ENCODE data around the gene FGB.

The FGB gene

DNA sequence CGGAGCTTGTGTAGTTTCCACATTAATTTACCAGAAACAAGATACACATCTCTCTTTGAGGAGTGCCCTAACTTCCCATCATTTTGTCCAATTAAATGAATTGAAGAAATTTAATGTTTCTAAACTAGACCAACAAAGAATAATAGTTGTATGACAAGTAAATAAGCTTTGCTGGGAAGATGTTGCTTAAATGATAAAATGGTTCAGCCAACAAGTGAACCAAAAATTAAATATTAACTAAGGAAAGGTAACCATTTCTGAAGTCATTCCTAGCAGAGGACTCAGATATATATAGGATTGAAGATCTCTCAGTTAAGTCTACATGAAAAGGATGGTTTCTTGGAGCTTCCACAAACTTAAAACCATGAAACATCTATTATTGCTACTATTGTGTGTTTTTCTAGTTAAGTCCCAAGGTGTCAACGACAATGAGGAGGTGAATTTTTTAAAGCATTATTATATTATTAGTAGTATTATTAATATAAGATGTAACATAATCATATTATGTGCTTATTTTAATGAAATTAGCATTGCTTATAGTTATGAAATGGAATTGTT is at the start of gene FGB:
FGB (plus strand) TSS at position 315 of the 558 bp plus-strand sequence; CDS start at position 323, 8 bp downstream.
- DNase-seq (ENCODE audit: low spot score), result no peak

DNA sequence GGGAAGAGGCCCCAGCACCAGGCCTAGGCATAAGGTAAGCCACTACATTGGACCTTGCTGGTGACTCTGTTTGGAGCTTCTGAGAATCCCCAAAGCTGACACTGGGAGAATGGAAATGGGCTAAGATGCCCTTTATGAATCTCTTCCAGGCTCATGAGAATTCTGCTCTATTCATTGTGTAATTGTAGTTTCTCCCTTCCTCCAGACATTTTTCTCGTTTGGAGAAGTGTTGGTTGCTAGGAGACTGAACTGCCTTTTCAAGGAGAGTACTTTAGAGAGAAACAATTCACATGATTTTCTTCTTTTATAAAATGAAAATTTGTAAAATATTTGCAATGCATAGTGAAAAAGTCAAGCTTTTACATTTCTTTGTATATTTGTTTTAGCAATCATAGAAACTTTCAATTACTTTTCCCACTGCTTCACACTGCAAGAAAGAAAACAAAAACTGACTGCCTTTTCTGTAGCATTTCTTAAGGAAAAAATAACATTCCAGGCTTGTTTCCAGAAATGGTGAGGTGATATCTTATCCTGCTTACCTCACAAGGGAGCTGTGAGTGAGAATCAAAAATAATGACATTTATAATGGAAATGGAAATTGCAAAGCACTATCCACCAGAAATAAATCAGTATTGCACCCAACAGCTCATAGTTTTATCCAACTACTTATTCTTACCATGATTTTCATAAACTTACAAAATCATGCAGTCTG is 46.3 kb upstream of the FGB start:
- no peak for DNase-seq (ENCODE audit: low spot score)

DNA sequence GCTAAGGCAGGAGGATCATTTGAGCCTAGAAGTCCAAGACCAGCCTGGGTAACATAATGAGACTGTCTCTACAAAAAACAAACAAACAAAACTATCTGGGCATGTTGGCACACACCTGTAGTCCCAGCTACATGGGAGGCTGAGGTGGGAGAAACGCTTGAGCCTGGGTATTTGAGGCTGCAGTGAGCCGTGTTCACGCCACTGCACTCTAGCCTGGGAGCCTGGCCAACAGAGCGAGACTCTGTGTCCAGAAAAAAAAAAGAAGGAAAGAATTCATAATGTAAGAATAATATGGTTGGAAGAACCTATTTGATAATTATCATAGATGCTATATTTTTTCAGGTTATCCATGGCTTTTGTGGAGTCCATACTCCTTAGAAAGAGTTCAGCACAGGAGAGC is 45.2 kb upstream of the FGB start:
- DNase-seq (ENCODE audit: low spot score), result no peak

DNA sequence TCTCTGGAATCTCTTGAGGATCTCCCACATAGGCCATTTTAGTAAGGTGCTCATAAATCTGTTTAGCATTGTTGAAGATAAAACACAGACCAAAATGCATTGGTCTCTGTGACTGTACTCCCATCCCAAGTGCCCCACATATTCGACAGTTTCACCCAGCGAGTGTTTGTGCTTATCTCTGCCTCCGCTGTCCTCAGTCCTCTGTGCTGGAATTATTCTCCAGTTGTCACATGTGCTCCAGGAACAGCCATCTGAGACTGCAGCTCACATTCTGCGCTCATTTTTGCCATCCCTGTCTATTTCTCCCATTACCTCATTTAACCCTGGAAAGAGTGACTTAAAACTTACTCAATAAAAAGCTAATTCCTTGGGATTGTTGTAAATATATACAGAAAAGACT is 43.6 kb upstream of the FGB start:
- no peak for DNase-seq (ENCODE audit: low spot score)

DNA sequence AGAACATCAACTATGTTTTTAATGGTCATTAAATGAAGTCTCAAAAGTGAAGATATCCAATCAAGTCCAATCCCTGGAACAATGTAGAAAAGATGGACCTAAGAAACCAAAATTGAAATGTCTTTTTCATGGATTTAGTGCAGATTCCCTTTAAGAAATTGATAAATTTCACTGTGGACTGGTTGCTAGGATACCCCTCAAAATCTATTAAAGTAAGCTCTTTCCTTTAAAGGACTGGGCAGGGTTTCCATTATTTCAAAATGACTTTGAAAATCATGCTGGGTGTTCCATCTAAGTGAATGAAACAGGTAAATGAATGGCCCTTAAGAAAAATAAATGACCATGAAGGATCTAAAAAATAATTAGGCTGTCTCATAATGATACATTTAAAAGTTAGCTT is 41.2 kb upstream of the FGB start:
- no peak for DNase-seq (ENCODE audit: low spot score)

DNA sequence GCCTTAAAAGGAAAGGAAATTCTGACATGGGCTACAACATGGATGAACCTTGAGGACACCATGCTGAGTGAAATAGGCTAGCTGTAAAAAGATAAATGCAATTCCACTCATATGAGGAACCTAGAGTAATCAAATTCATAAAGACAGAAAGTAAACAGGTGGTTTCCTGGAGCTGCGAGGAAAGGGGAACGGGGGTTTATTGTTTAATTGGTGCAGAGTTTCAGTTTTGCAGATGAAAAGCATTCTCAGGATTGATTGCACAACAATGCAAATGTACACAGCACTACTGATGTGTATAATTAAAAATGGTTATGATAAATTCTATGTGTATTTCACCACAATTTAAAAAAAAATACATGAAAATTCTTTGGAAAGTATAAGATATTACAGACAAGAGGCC is 36.7 kb upstream of the FGB start:
- no peak for DNase-seq (ENCODE audit: low spot score)

DNA sequence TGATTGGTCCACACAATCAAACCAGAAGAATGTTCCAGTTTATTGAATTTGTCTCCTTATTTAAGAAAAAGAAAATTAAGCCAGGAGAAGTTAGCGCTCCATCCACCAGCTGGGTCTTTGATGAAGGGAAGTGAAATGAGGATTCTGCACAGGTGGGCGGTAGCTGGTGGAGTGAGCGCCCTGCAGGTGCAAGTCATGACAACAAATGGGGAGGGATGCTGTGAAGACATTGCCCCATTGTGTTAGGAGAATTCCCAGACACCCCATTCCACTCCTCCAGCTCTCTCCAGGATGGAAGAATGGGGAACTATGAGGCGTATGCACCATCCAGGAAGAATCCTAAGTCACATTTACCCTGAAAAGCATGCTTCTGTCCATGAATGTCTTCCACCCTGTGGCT is 35.5 kb upstream of the FGB start:
- DNase-seq (ENCODE audit: low spot score), result no peak

DNA sequence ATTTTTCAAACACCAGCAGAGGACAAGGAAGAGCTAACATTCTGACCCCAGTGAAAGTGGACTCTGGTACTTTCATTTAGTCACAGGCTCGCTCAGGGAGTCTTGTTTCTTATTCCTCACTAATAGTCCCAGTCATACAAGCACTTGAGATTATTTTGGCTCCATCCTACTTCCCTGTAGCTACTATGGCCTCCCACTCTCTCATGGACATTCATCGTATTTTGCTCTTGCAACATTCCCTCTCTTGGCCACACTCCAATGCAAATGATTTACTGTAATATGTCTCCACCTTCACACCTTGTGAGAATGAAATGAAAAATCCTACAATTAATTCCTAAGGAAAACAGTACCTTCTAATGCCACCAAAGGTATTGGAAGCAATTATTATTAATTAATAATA is 33.9 kb upstream of the FGB start:
- no peak for DNase-seq (ENCODE audit: low spot score)

DNA sequence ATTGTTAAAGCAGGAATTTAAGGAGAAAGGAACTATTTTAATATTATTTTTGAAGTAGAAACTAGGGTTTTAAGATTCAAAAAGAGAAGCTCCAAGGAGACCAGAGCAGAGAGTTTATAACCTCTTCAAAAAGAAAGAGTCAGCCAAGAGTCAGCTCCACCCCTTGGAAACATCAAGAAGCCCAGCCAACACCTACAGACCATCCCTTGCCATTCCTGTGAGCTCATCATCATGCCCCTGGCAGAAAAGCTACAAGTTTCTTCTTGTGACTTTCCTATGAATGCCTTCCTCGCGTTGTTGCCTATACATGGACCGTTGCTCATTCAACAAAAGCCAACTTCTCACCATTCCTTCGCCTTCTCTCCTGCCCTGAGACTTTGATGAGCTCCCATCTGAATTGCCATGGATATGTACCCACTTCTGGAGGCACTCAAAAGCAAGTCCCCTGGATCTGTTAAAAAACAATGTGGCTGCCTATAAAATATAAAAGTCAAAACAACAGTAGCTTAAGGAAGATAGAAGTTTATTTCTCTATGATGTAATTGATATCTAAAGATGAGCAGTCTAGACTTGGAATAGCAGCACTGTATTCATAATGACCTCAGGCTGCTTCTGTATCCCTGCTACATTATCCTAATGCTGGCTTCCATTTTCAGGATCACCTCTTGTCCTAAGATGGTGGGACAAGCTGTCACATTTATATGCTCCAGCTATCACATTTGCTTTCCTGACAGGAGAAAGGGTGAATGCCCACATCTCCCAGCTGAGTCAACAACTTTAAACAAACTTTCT is 32.9 kb upstream of the FGB start:
- no peak for DNase-seq (ENCODE audit: low spot score)

DNA sequence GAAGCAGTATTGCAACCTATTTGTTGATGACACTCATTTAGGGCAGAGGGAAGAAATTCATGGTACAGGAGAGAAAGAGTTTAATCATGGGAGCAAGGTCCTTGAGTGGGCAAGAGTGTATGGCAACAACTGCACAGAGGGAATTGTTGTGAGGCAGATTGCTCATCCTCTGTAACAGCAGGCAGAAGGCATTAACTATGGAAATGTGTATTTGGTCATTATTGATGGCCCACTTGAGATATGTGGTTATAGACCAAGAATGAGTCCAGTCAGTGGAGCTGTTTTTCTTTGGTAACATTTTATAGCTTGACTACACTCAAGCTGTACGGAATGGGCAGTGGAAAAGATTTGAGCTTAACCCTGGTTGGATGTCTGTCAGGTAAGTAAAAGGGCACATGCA is 28.5 kb upstream of the FGB start:
- no peak for DNase-seq (ENCODE audit: low spot score)

DNA sequence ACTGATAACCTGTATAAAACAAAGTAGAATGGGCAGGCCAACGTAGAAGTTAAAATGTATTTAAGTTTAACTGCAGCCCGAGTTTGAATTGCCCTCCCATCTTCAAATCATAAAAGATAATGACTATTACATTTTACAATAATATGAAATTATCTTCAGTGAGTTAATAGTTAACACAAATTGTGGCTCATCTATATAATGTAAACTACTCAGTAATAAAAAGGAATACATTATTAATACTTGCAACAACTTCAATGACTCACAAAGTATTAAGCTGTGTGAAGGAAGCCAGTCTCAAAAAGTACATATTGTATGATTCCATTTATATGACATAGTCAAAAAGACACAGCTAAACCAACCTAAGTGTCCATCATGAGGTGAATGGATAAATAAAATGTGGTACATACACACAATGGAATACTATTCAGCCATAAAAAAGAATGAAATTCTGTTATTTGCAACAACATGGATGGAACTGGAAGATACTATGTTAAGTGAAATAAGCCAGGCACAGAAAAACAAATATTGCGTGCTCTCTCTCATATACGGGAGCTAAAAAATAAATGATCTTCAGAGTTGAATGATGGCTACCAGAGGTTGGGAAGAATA is 20.4 kb upstream of the FGB start:
- DNase-seq (ENCODE audit: low spot score), result no peak

DNA sequence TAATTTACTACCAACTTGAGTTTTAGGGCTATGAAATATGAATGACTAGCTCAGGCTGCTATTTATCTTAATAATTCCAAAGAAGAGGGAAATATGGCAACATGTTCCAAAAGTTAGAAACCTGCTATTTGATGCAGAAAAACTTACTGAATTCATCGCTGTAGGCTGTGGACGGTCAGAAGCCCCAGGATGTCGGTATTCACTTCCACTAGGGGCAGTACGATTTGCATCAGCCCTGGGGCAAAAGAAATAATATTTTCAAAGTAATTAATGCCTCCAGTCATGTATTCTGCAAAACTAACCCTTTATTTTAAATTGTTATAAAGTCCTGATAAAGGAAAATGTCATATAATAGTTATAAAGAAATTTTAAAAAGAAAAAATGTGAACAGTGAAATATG is 17.1 kb upstream of the FGB start:
- no peak for DNase-seq (ENCODE audit: low spot score)

DNA sequence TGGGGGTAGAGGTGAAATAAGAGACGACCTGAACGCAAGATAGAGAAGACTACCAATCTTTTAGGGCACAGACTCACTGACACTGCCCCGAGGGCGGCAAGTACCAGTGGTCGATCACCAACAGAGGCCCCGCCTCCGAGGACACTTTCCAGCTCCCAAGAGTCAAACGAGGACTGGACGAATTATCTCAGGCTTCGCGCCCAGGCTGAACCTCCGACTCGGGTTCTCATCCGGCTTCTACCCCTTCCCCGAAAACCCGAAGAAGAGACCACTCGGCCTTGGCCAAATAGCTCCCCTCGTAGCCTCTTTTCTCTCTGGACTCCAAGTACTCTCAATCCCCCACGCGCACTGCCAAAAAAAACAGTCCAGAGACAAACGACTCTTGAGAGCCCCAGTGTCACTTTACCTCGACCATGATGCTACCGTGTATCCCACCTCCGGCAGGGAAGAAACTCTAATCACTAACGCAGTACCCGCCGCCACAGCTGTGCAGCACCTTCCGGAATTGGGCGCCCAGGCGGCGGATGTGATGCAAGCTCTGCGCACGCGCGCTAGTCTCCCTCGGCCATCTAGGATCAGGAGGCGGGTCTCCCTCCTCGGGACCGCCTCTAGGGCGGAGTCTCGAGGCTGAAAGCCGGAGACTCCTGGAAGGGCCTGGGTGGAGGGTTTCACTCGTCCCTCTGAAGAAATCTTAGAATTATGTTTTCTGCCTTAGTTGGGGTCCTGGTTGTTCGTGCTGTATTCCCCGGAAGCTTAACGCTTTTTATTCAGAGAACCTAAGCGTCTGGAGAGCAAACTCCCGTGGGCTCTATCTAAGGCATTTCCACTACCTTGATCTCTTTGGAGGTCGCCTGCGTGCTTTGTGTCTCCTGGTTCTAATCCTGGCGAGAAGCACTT is 12.7 kb upstream of the FGB start, which contains the start of gene PLRG1:
PLRG1 (minus strand) TSS at position 507 of the 897 bp plus-strand sequence; CDS start at position 415, 92 bp downstream.
- peak; percentile 96 for DNase-seq (ENCODE audit: low spot score)

DNA sequence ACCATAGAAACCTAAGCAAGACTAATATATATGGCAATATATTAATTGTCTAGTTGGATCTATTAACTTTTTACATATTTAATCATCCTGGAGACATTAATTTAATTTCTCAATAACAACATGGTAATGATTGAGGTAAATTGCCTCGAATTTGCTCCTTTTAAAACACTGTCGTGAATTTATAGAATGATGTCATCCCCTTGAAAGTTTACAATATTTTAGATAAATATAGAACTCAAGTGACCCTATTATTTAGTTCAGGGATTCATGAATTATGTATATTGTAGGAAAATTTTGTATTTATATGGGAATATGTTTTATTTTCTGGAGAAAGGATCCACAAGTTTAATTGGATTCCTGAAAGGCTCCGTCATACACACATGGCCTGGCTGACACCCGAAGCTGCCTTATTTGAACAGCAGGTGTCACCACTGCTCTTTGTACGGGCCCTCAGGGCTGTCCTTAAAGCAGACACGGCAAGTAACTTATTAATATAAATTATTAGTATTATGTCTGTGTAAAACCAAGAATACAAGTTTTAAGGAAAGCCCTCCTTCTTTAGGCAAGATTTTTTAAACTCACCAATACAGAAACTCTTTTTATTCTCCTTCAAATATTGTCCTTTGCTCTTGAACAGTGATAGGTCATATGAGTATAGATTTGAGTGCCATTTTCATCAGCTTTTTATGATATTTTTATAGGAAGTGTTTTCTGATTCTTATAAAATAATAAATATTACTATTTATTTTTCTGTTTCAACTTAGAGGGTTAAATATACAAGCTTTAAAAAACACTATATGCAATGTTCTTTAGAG is 10.7 kb upstream of the FGB start:
- peak; percentile 71 for DNase-seq (ENCODE audit: low spot score)

DNA sequence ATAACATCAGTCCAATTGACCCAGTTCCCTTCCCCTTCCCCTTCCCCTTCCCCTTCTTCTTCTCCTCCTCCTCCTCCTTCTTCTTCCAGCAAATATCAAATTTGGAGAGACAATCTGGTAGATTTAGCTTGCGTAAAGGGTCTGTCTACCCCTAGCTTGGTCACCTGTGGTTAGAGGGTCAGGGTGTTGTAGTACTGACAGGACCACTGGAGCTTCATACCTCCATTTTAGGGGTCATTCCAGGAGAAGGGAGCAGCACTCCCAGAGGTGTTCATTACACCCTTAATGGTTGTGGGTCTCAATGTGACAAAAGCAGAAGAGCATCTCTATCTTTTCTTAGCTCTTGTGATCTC is 3.7 kb upstream of the FGB start:
- no peak for DNase-seq (ENCODE audit: low spot score)

DNA sequence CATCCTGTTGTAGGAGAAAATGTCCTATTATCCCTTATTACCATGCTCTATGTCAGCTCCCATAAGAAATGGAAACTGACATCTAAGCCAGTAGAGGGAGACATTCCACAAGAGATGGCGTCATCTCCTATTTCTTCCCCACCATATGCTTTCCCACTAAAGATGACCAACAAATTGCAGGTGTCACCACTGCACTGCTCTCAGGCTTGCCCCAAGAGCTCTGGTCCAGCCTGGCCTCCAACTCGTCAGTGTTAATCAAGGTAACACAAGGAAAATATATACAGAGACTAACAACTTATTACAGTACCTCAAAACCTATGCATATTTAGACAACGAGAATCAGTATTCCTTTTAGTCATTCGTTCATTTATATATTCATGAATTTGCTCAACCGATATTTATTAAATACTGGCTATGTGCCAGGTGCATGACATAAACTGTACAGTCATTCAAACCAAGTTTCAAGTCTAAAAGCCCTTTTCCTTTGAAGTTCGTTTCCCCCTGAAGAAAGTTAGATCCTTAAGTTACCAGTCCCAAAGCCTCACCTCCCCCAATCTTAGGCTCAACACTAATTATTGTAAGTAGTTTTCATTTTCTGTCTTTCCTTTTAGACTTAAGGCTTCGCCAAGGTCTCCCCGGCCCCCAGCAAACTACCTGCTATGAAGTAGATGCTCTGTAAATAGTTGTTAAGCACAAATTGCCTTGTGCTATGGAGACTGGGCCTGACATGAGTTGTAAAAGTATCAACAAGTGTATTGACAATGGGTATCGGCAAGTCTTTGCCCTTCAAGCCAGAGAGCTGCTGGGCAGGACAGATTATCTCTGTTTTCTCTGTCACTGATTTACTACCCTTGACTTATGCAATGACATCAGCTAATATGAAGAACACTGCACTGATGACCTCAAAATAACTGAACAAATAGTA is 3.1 kb upstream of the FGB start:
- peak; percentile 17 for DNase-seq (ENCODE audit: low spot score)

DNA sequence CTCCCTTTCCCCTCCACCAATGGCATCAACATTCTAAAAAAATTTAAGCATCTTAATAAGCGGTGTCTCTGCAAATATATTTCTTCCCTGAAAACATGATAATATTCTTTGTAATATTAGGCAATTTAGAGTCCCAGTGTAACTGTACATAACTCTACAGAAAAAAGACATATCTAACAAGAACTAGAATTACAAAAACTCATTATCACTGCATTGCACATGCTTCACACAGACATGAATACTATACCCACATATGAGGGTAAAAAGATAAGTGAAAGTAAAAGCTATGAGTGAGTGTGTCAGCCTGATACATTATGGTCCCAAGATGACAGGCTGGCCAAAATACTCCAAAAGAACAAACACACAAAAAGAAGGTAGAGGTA is 2.4 kb upstream of the FGB start:
- no peak for DNase-seq (ENCODE audit: low spot score)

DNA sequence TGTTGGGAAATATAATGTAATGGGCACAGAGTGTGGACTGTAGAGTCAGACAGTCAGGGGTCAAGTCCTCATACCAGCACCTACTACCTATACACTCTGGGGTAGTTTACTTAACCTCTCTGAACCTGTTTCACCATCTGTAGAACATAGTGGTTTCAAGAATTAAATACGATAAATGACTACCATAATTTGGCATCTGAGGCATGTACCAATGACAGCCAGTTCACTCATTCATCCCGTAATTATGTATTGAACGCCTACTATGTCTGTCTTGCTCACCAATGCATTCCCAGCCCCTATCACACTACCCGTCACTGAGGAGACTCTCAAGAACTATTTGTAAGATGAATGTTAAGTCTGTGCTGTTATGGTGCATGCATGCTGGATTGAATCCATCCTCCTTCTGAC is 2.0 kb upstream of the FGB start:
- no peak for DNase-seq (ENCODE audit: low spot score)

DNA sequence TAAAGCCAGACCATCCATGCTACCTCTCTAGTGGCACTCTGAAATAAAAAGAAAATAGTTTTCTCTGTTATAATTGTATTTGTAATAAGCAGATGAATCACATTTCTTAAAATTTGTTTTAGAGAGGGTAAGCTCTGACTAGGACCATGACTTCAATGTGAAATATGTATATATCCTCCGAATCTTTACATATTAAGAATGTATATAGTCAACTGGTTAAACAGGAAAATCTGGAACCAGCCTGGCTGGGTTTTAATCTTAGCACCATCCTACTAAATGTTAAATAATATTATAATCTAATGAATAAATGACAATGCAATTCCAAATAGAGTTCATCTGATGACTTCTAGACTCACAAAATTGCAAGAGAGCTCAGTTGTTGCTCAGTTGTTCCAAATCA is 1.5 kb downstream of the FGB start:
- DNase-seq (ENCODE audit: low spot score), result no peak

DNA sequence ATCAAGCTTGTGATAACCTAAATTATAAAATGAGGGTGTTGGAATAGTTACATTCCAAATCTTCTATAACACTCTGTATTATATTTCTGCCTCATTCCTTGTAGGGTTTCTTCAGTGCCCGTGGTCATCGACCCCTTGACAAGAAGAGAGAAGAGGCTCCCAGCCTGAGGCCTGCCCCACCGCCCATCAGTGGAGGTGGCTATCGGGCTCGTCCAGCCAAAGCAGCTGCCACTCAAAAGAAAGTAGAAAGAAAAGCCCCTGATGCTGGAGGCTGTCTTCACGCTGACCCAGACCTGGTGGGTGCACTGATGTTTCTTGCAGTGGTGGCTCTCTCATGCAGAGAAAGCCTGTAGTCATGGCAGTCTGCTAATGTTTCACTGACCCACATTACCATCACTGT is 2.9 kb downstream of the FGB start:
- DNase-seq (ENCODE audit: low spot score), result no peak
